Esophagus squamous epithelium (tissue), 5 donors: ENCODE results near the gene HBQ1. TPM values are rescaled to one million over a fixed set of nuclear protein-coding genes. Genes with fewer than 3 reads are reported as not detected.

Source experiments
- DNase-seq: peaks from one replicate; lab custom pipeline; 2025; lab: John Stamatoyannopoulos, UW
- H3K27ac ChIP-seq, 4 donors: fragments of 200-600 bp; sonication (generic); one replicate each; pipeline ENCODE4 v1.5.1; 2016 to 2019; ENCODE audit warnings: mild to moderate bottlenecking in 1 of 4
- H3K27me3 ChIP-seq, 4 donors: fragments of 200-600 bp; sonication (generic); 1 replicate in 3 of 4; 2 replicates in 1 of 4; pipeline versions ENCODE4 v1.5.1 to v1.6.0; 2017 to 2021; ENCODE audit warnings: antibody characterized with exemption in 1 of 4
- H3K36me3 ChIP-seq, 3 donors: fragments of 200-600 bp; sonication (generic); one replicate each; pipeline ENCODE4 v1.5.1; 2016 to 2019
- H3K4me1 ChIP-seq, 3 donors: fragments of 200-600 bp; sonication (generic); one replicate each; pipeline ENCODE4 v1.5.1; 2017 to 2019
- H3K4me3 ChIP-seq, 4 donors: fragments of 200-600 bp; sonication (generic); 1 replicate in 3 of 4; 2 replicates in 1 of 4; pipeline ENCODE4 v1.5.1; 2016 to 2019; ENCODE audit warnings: mild to moderate bottlenecking in 2 of 4, moderate library complexity in 1 of 4
- H3K9me3 ChIP-seq, 3 donors: fragments of 200-600 bp; sonication (generic); one replicate each; pipeline ENCODE4 v1.5.1; 2016 to 2019
- CTCF ChIP-seq, 6 experiments: fragments of 450-650 bp in 4 of 6; fragments of 200-600 bp in 2 of 6; sonication (generic) in 2 of 6; IDR thresholded peaks; one replicate each; pipeline ENCODE4 v1.5.1; 2016 to 2019; ENCODE audit warnings: antibody characterized with exemption in 6 of 6, mild to moderate bottlenecking in 4 of 6, moderate library complexity in 4 of 6
- POLR2A ChIP-seq, 4 donors: fragments of 450-650 bp; IDR thresholded peaks; one replicate each; pipeline ENCODE4 v1.6.1; 2017; ENCODE audit warnings: antibody characterized with exemption in 4 of 4, mild to moderate bottlenecking in 4 of 4, moderate library complexity in 3 of 4
- WGBS, 2 donors: methylation state at CpG; one replicate each; pipeline ENCODE4 v1.1.5; 2018; 5-methylcytosine and 5-hydroxymethylcytosine counted together
- intact Hi-C: fragments of 100-400 bp; cut with DNase I; formaldehyde crosslinking; loops from one replicate; pipeline ENCODE4 v1.15.0; 2022
- total RNA-seq, 4 donors: library from RNA; depleted of rRNA; stranded (reverse); fragments of >200 nt; gene quantifications; one replicate each; pipeline ENCODE4 v1.1.0, GENCODE V29; 2016
- donor health status: DM: yes; HTN: yes; CAD: no.

HBQ1 gene
- total RNA-seq, 4 donors from 2014 or later = not detected

- H3K4me3 ChIP-seq = peak overlapping the region; percentile 4 to 61 (median 24)
- peaks cover 5 to 51% (median 31%) of the 10 kb centered on the region in 4 donors for H3K27me3 ChIP-seq
- no CpG with 5 or more reads among the region's 89 CpGs for WGBS, 2 donors
- TF ChIP-seq CTCF (IDR thresholded peaks at IDR 0.05) (no peak), POLR2A (IDR thresholded peaks at IDR 0.05) (no peak)
- no peaks in the 10 kb centered on the region for H3K9me3 ChIP-seq
- no peak overlapping the region for H3K27ac ChIP-seq
- H3K4me1 ChIP-seq = peaks cover 13 to 33% (median 16%) of the 10 kb centered on the region in 3 donors
- DNase-seq = no peak
- intact Hi-C loops = no loop called here
- no peaks in the 10 kb centered on the region for H3K36me3 ChIP-seq
Observed at GRCh38 chr16:180681-181564, 664 bp downstream of the HBQ1 start.

GRCh38 chr16:181565-182021 lies 1.3 kb downstream of the HBQ1 start:
- no peak for DNase-seq
- no peaks in the 10 kb centered on the region for H3K36me3 ChIP-seq
- 0 to 33% methylated on average over 5 to 7 of the region's 22 CpGs for WGBS, 2 donors
- intact Hi-C loops = no loop called here
- no peaks in the 10 kb centered on the region for H3K9me3 ChIP-seq
- peak overlapping the region in 2 of 4 donors; percentile 38 to 61 for H3K4me3 ChIP-seq
- TF ChIP-seq POLR2A (IDR thresholded peaks at IDR 0.05) (no peak), CTCF (IDR thresholded peaks at IDR 0.05) (peak; percentile 93 to 99 (median 97))
- peaks cover 5 to 46% (median 31%) of the 10 kb centered on the region in 4 donors for H3K27me3 ChIP-seq
- H3K4me1 ChIP-seq = peaks cover 13 to 30% (median 16%) of the 10 kb centered on the region in 3 donors
- H3K27ac ChIP-seq = no peak overlapping the region

- TF ChIP-seq POLR2A (IDR thresholded peaks at IDR 0.05) (no peak), CTCF (IDR thresholded peaks at IDR 0.05) (no peak)
- WGBS, 2 donors = 69% methylated on average over 5 to 7 of the region's 7 CpGs
- H3K27ac ChIP-seq = no peak overlapping the region
- peaks cover 13 to 20% (median 16%) of the 10 kb centered on the region in 3 donors for H3K4me1 ChIP-seq
- no peak for DNase-seq
- peaks cover 0 to 10% (median 7%) of the 10 kb centered on the region in 3 donors for H3K36me3 ChIP-seq
- H3K4me3 ChIP-seq = no peak overlapping the region
- peaks cover 5 to 34% (median 21%) of the 10 kb centered on the region in 4 donors for H3K27me3 ChIP-seq
- intact Hi-C loops = no loop called here
- H3K9me3 ChIP-seq = no peaks in the 10 kb centered on the region
Observed at GRCh38 chr16:183005-183404, 2.7 kb downstream of the HBQ1 start.

- no peak for TF ChIP-seq POLR2A (IDR thresholded peaks at IDR 0.05)
- peaks cover 0 to 12% (median 5%) of the 10 kb centered on the region in 4 donors for H3K27me3 ChIP-seq
- intact Hi-C loops = no loop called here
- no peak for DNase-seq
- 83 to 85% methylated on average over 7 to 9 of the region's 13 CpGs for WGBS, 2 donors
- H3K36me3 ChIP-seq = peaks cover 10 to 32% (median 14%) of the 10 kb centered on the region in 3 donors
- H3K27ac ChIP-seq = no peak overlapping the region
- no peaks in the 10 kb centered on the region for H3K9me3 ChIP-seq
- H3K4me3 ChIP-seq = no peak overlapping the region
- peaks cover 13 to 16% (median 14%) of the 10 kb centered on the region in 3 donors for H3K4me1 ChIP-seq
Observed at GRCh38 chr16:185213-185612, 5.0 kb downstream of the HBQ1 start.

GRCh38 chr16:185691-186090 lies 5.4 kb downstream of the HBQ1 start:
- H3K4me3 ChIP-seq = no peak overlapping the region
- peaks cover 0 to 7% (median 2%) of the 10 kb centered on the region in 4 donors for H3K27me3 ChIP-seq
- H3K36me3 ChIP-seq = peaks cover 14 to 37% (median 18%) of the 10 kb centered on the region in 3 donors
- TF ChIP-seq CTCF (IDR thresholded peaks at IDR 0.05) (no peak), POLR2A (IDR thresholded peaks at IDR 0.05) (no peak)
- WGBS, 2 donors = 63 to 89% methylated on average over 2 to 3 of the region's 11 CpGs
- H3K9me3 ChIP-seq = no peaks in the 10 kb centered on the region
- intact Hi-C loops = no loop called here
- DNase-seq = no peak
- no peak overlapping the region for H3K27ac ChIP-seq
- H3K4me1 ChIP-seq = peaks cover 9 to 11% (median 10%) of the 10 kb centered on the region in 3 donors
